Camera-type eye (tissue), 1 donor: ENCODE data around the gene UBQLN3. TPM values are rescaled to one million over a fixed set of nuclear protein-coding genes. Genes with fewer than 3 reads are reported as not detected.

ENCODE experiments used
- total RNA-seq: library from RNA; depleted of rRNA; stranded (reverse); fragments of >200 nt; gene quantifications from one replicate; pipeline ENCODE4 v1.2.3, GENCODE V29; 2014

UBQLN3 gene
- 0.88 TPM for total RNA-seq

DNA sequence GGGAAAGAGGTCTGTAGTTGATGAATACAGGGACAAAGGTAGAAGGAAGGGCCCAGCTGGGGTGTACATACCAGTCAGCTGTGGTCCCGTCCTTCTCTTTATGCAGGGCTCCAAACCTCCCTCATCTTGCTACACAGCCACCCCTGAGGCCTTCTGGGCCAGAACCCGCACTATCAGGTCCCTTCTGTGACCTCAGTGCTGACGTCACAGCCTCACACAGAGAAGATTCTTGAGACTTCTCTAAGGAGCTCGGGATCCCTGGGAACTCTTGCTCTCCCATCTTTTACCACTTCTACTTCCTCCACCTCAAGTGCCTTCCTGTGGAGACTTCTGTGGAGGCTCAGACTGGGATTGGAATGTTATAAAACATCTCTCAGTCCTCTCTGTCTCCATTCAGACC lies at the start of gene UBQLN3:
Gene UBQLN3, minus strand, starts transcription at position 155 of the 400 bp plus-strand sequence. CDS start 399 bp downstream, outside the sequence.

DNA sequence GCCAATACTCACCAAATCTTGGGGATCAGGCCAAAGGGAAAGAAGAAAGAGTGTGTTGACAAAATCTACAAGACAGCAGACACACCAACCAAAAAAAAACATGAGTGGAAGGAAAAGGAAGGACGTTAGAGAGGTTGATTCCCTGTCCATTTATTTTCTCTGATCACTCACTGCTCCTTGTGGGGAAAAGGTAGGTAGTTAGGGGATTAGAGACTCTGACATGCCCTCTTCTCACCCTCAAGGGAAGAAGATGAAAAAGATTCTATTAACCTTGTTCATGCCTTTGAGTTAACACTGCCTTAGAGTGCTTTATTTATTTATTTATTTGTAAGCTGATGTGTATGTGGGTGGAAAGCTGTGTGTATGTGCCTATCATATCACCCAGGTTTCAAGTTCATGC lies 38.7 kb upstream of the UBQLN3 start, which contains the start of gene OR52H1:
Gene OR52H1, minus strand, starts transcription at position 101 of the 400 bp plus-strand sequence. CDS start 3,035 bp downstream, outside the sequence.

DNA sequence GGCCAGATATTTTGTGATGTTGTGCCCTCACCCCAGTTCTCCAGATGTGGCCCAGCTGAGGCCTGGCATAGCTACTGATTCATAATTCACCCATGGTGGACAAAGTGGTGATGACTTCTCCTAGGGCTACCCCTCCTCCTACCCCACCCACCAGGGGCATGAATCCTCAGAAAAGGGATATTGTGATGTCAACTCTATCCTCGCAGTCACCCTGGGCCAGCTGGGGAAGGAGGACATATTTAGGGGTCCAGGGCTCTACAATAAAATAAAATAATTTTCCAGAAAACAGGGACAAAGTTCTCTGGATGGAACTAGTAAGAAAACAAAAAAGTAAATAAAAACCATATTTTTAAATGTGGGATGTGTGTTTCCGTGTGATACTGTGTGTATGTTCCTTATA lies 6.8 kb upstream of the UBQLN3 start, which contains the start of gene UBQLNL:
Gene UBQLNL, minus strand, starts transcription at position 101 of the 400 bp plus-strand sequence. CDS start 258 bp downstream, outside the sequence.

DNA sequence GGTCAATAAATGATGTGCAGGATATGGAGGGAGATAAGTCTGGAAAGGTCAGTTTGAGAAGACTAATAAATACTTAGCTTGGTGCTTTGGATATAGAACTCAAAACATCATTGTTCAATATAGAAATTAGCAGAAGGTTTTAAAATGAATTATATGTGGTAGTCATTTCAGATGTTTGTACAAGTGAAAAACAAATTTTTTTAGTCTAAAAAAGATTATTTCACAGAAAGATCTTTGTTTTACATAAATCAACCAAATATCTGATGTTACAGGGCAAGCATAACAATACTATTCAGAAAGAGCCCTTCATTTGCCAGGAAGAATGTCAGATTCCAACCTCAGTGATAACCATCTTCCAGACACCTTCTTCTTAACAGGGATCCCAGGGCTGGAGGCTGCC lies 21.4 kb downstream of the UBQLN3 start, which contains the start of gene OR52D1:
Gene OR52D1, plus strand, starts transcription at position 301 of the 400 bp plus-strand sequence. Its CDS starts 22 bp downstream, at position 323.

Other genes with a start within 250 kb of the UBQLN3 start
- 1.5 TPM for gene HBE1, start 240.0 kb downstream of the UBQLN3 start, total RNA-seq
- not detected for gene OR51B4, start 208.0 kb downstream of the UBQLN3 start, total RNA-seq
- gene OR51B2, start 185.7 kb downstream of the UBQLN3 start, total RNA-seq, result 0.44 TPM
- 0.99 TPM for gene OR51B5, start 166.4 kb downstream of the UBQLN3 start, total RNA-seq
- not detected for gene OR51B6, start 158.4 kb downstream of the UBQLN3 start, total RNA-seq
- gene OR51M1, start 126.1 kb downstream of the UBQLN3 start, total RNA-seq, result not detected
- gene OR51Q1, start 87.8 kb downstream of the UBQLN3 start, total RNA-seq, result not detected
- not detected for gene OR51I1, start 68.4 kb downstream of the UBQLN3 start, total RNA-seq
- gene OR51I2, start 60.6 kb downstream of the UBQLN3 start, total RNA-seq, result not detected
- gene OR52D1, start 21.3 kb downstream of the UBQLN3 start, total RNA-seq, result not detected
- gene UBQLNL, start 6.7 kb upstream of the UBQLN3 start, total RNA-seq, result 1.2 TPM
- gene OR52H1, start 38.6 kb upstream of the UBQLN3 start, total RNA-seq, result 0.66 TPM
- not detected for gene OR52B6, start 70.9 kb upstream of the UBQLN3 start, total RNA-seq
- gene TRIM6, start 86.7 kb upstream of the UBQLN3 start, total RNA-seq, result 5.8 TPM
- gene TRIM34, start 115.0 kb upstream of the UBQLN3 start, total RNA-seq, result 5.4 TPM
- 23.4 TPM for gene TRIM5, start 175.1 kb upstream of the UBQLN3 start, total RNA-seq
- gene TRIM22, start 179.8 kb upstream of the UBQLN3 start, total RNA-seq, result 36.4 TPM
- not detected for gene OR56B1, start 226.5 kb upstream of the UBQLN3 start, total RNA-seq
- not detected for gene OR52N4, start 244.3 kb upstream of the UBQLN3 start, total RNA-seq